ENCODE data around the gene MICU1.
"Not testable (repeated sequence)": the region's sequence is repeated elsewhere in the genome, so short reads cannot be mapped to it uniquely, and the experiment has no call there.

Gene MICU1

GRCh38 chr10:72337722-72338121 is 288.2 kb downstream of the MICU1 start:
- no peak for DNase-seq

- DNase-seq = peak; percentile 20
Observed at GRCh38 chr10:72337039-72337629, 288.7 kb downstream of the MICU1 start.

GRCh38 chr10:72336259-72337038 is 289.4 kb downstream of the MICU1 start:
- DNase-seq = peak; percentile 28

- peak; percentile 89 for DNase-seq
Observed at GRCh38 chr10:72335394-72336258, 290.3 kb downstream of the MICU1 start.

GRCh38 chr10:72334825-72335393 is 291.0 kb downstream of the MICU1 start:
- peak; percentile 98 for DNase-seq

- DNase-seq = no peak
Observed at GRCh38 chr10:72334196-72334824, 291.6 kb downstream of the MICU1 start.

- DNase-seq = no peak
Observed at GRCh38 chr10:72333112-72334015, 292.5 kb downstream of the MICU1 start.

- DNase-seq = peak; percentile 23
Observed at GRCh38 chr10:72332423-72333111, 293.3 kb downstream of the MICU1 start.

- peak; percentile 95 for DNase-seq
Observed at GRCh38 chr10:72331575-72332422, 294.1 kb downstream of the MICU1 start.

GRCh38 chr10:72330069-72330426 is 295.8 kb downstream of the MICU1 start:
- no peak for DNase-seq

- no peak for DNase-seq
Observed at GRCh38 chr10:72329290-72330068, 296.4 kb downstream of the MICU1 start.

- DNase-seq = no peak
Observed at GRCh38 chr10:72328829-72329204, 297.1 kb downstream of the MICU1 start.

- peak; percentile 39 for DNase-seq
Observed at GRCh38 chr10:72328045-72328828, 297.6 kb downstream of the MICU1 start.

- DNase-seq = not testable (repeated sequence)
Observed at GRCh38 chr10:72326665-72327603, 298.9 kb downstream of the MICU1 start.

GRCh38 chr10:72325243-72326175 is 300.4 kb downstream of the MICU1 start:
- peak; percentile 46 for DNase-seq

- DNase-seq = peak; percentile 71
Observed at GRCh38 chr10:72323771-72324191, 302.1 kb downstream of the MICU1 start.

Measured in GF-D8 (cell line).